OCI-LY7 (cell line): ENCODE data around the gene CAPN10. TPM values are rescaled to one million over a fixed set of nuclear protein-coding genes. Genes with fewer than 3 reads are reported as not detected.

Experiments used
- BruUV-seq: library from RNA; stranded (reverse); fragments of 400-500 nt; replicated peaks from 2 replicates; lab custom pipeline; 2021; lab: Mats Ljungman, UMichigan
- CTCF ChIA-PET: fragments of 300-600 bp; sonication (Branson Sonifier 250); formaldehyde crosslinking; loops from one replicate; lab custom pipeline; 2022; ENCODE audit warnings: antibody characterized with exemption; ENCODE audit not compliant: unreplicated experiment; lab: Charles Lee
- POLR2A ChIA-PET: fragments of 300-600 bp; sonication (Branson Sonifier 250); formaldehyde crosslinking; loops from one replicate; lab custom pipeline; 2022; ENCODE audit warnings: antibody characterized with exemption; lab: Charles Lee
- DNase-seq: peaks from one replicate; pipeline ENCODE4 v3.0.0-alpha.2; 2015; ENCODE audit warnings: low spot score
- H2AFZ ChIP-seq: fragments of 200-600 bp; sonication (generic), shearing (Covaris generic); 2 replicates; pipeline ENCODE4 v1.6.1; 2014; ENCODE audit warnings: mild to moderate bottlenecking, antibody characterized with exemption, low read length, moderate library complexity
- H3K27ac ChIP-seq: fragments of 200-600 bp; sonication (generic); 2 replicates; pipeline ENCODE4 v1.5.1; 2014; ENCODE audit warnings: mixed run types, low read depth, mild to moderate bottlenecking, moderate library complexity, low read length, inconsistent platforms; ENCODE audit not compliant: poor library complexity, severe bottlenecking
- H3K36me3 ChIP-seq: fragments of 200-600 bp; sonication (generic); 2 replicates; pipeline ENCODE4 v1.6.1; 2014; ENCODE audit warnings: mild to moderate bottlenecking, antibody characterized with exemption, low read length, moderate library complexity, mixed read lengths; ENCODE audit not compliant: insufficient read depth
- H3K4me1 ChIP-seq: fragments of 200-600 bp; sonication (generic); 2 replicates; pipeline ENCODE4 v1.5.1; 2014; ENCODE audit warnings: mild to moderate bottlenecking, low read length; ENCODE audit not compliant: insufficient read depth, poor library complexity, severe bottlenecking
- H3K4me2 ChIP-seq: fragments of 200-600 bp; sonication (generic); 2 replicates; pipeline ENCODE4 v1.6.1; 2014; ENCODE audit warnings: mild to moderate bottlenecking, low read length
- H3K4me3 ChIP-seq: fragments of 200-600 bp; sonication (generic); 2 replicates; pipeline ENCODE4 v1.5.1; 2014; ENCODE audit warnings: mild to moderate bottlenecking, low read depth, low read length; ENCODE audit not compliant: poor library complexity, severe bottlenecking
- H3K79me2 ChIP-seq: fragments of 200-600 bp; sonication (generic); 2 replicates; pipeline ENCODE4 v1.6.1; 2016; ENCODE audit warnings: low read depth, mild to moderate bottlenecking, low read length, moderate library complexity, mixed read lengths; ENCODE audit not compliant: insufficient read depth
- H3K9me2 ChIP-seq: fragments of 200-600 bp; sonication (generic); 2 replicates; pipeline ENCODE4 v1.6.1; 2016; ENCODE audit warnings: mild to moderate bottlenecking, low read length, mixed read lengths; ENCODE audit not compliant: insufficient read depth
- H3K9me3 ChIP-seq: fragments of 200-600 bp; sonication (generic); 2 replicates; pipeline ENCODE4 v1.6.1; 2014; ENCODE audit warnings: mild to moderate bottlenecking, mixed run types, low read length, mixed read lengths
- H4K20me1 ChIP-seq: fragments of 200-600 bp; sonication (generic); 2 replicates; pipeline ENCODE4 v1.6.1; 2014; ENCODE audit warnings: mild to moderate bottlenecking, antibody characterized with exemption, low read length, moderate library complexity, mixed read lengths; ENCODE audit not compliant: insufficient read depth
- EZH2phosphoT487 ChIP-seq: fragments of 200-600 bp; sonication (generic); IDR thresholded peaks from 2 replicates; pipeline ENCODE4 v1.6.1; 2018; ENCODE audit warnings: low read depth, borderline replicate concordance, mild to moderate bottlenecking, mixed run types, antibody characterized with exemption, low read length, moderate library complexity, mixed read lengths
- intact Hi-C: fragments of 100-400 bp; cut with micrococcal nuclease; formaldehyde crosslinking; loops from one replicate; pipeline ENCODE4 v1.10.0; 2022; ENCODE audit not compliant: unreplicated experiment
- total RNA-seq, 2 experiments: library from RNA; depleted of rRNA in 1 of 2; stranded (reverse); fragments of >200 nt in 1 of 2; shearing (Covaris generic) in 1 of 2; gene quantifications; 2 replicates each; pipeline ENCODE4 v1.2.3, GENCODE V29; 2014 to 2022
- TF ChIP-seq, protein P1 (sequence below): fragments of 200-600 bp; sonication (generic); conservative IDR thresholded peaks from 2 replicates; pipeline ENCODE4 v1.5.1; 2014; ENCODE audit warnings: mild to moderate bottlenecking, antibody characterized with exemption, low read length, moderate library complexity, mixed read lengths

Gene CAPN10
- total RNA-seq, 2 experiments from 2014 or later: 70.6 to 78.1 TPM

DNA sequence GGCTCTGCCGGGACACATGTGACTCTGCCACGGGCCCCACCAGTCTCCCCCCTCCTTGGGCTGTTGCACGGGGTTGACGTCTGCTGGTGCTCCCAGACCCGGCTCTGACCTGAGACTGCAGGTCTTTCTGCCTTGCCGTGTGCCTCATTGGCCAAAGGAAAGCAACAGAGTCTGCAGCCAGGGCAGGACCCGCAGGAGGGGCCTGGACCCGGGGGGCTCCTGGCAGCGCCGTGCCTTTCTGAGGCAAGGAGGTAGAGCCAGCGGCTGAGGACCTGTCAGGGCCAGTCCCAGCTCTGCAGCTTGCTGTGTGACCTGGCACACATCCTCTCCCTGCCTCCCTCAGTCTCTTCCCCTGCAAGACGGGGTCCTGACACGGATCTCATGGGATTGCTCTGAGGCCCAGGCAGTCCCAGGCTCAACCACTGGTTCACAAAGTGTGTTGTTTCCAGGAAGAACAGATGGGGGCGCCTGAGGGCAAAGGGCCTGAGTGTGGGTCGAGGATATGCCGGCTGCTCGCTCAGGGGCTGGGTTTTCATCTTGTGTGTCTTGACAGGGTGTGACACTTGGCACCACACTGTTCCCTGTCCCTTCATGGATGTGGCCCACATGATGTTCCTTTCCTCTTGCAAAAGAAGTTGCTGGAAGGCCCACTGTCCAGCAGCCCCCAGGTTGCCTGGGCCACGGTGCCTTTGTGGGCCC is 9.0 kb downstream of the CAPN10 start:
- ChIA-PET CTCF (no interaction called here), POLR2A (no interaction called here)
- Histone ChIP-seq H4K20me1 (no peaks in the 10 kb centered on the region; the same call in 1 of the 2 replicates), H3K4me1 (no peaks in the 10 kb centered on the region), H3K4me2 (no peak overlapping the region), H3K4me3 (no peak overlapping the region), H3K9me2 (no peaks in the 10 kb centered on the region), H2AFZ (no peak overlapping the region), H3K9me3 (no peaks in the 10 kb centered on the region), H3K79me2 (no peaks in the 10 kb centered on the region), H3K36me3 (peaks cover 36% of the 10 kb centered on the region; the same call in 1 of the 2 replicates), H3K27ac (no peak overlapping the region)
- DNase-seq: peak; percentile 43
- intact Hi-C loops: no loop called here
- TF ChIP-seq, protein P1, sequence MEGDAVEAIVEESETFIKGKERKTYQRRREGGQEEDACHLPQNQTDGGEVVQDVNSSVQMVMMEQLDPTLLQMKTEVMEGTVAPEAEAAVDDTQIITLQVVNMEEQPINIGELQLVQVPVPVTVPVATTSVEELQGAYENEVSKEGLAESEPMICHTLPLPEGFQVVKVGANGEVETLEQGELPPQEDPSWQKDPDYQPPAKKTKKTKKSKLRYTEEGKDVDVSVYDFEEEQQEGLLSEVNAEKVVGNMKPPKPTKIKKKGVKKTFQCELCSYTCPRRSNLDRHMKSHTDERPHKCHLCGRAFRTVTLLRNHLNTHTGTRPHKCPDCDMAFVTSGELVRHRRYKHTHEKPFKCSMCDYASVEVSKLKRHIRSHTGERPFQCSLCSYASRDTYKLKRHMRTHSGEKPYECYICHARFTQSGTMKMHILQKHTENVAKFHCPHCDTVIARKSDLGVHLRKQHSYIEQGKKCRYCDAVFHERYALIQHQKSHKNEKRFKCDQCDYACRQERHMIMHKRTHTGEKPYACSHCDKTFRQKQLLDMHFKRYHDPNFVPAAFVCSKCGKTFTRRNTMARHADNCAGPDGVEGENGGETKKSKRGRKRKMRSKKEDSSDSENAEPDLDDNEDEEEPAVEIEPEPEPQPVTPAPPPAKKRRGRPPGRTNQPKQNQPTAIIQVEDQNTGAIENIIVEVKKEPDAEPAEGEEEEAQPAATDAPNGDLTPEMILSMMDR: peak; percentile 73
- TF ChIP-seq EZH2phosphoT487: no peak
- no TSS peak for BruUV-seq

DNA sequence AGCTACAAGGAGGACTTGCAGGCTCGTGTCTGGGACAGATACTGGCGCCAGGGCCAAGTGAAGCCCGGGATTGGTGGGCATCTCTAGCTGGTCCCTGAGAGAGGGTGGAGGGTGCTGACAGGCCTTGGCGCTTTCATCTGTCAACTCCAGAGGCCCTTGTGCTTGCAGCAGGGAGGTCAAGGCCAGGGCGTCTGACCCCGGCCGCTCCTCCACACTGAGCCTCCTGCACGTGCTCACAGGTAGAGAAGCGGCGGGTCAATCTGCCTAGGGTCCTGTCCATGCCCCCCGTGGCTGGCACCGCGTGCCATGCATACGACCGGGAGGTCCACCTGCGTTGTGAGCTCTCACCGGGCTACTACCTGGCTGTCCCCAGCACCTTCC is 9.5 kb downstream of the CAPN10 start:
- ChIA-PET POLR2A (no interaction called here), CTCF (no interaction called here)
- Histone ChIP-seq H3K9me3 (no peaks in the 10 kb centered on the region), H3K4me2 (no peak overlapping the region), H3K27ac (no peak overlapping the region), H4K20me1 (no peaks in the 10 kb centered on the region; the same call in 1 of the 2 replicates), H3K9me2 (no peaks in the 10 kb centered on the region), H3K4me1 (no peaks in the 10 kb centered on the region), H3K4me3 (no peak overlapping the region), H3K79me2 (no peaks in the 10 kb centered on the region), H2AFZ (no peak overlapping the region), H3K36me3 (peaks cover 31% of the 10 kb centered on the region; the same call in 1 of the 2 replicates)
- no peak for DNase-seq
- TF ChIP-seq EZH2phosphoT487: no peak
- TF ChIP-seq, protein P1: no peak
- intact Hi-C loops: no loop called here
- no TSS peak for BruUV-seq

DNA sequence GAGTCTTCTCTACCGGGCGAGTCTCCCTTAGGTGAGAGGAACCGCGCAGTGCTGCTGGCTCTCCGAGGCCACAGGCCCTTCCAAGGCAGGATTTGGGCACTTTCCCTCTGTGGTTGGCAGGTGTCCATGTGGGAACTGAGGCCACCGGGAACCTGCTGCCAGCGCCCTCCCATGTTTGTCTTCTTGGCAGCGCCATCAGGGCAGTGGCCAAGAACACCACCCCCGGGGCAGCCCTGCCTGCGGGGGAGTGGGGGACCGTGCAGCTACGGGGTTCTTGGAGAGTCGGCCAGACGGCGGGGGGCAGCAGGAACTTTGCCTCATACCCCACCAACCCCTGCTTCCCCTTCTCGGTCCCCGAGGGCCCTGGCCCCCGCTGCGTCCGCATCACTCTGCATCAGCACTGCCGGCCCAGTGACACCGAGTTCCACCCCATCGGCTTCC is 10.0 kb downstream of the CAPN10 start:
- CTCF ChIA-PET: no interaction called here

More for the DNA sequence above, 10.0 kb downstream of the CAPN10 start:
- no TSS peak for BruUV-seq
- intact Hi-C loops: no loop called here
- Histone ChIP-seq H3K9me2 (no peaks in the 10 kb centered on the region), H3K4me3 (no peak overlapping the region), H3K4me1 (no peaks in the 10 kb centered on the region), H2AFZ (no peak overlapping the region), H3K79me2 (no peaks in the 10 kb centered on the region), H3K9me3 (no peaks in the 10 kb centered on the region), H3K4me2 (no peak overlapping the region), H3K36me3 (peaks cover 26% of the 10 kb centered on the region; the same call in 1 of the 2 replicates), H4K20me1 (no peaks in the 10 kb centered on the region; the same call in 1 of the 2 replicates), H3K27ac (no peak overlapping the region)
- POLR2A ChIA-PET: no interaction called here
- DNase-seq: no peak
- TF ChIP-seq, protein P1: no peak
- no peak for TF ChIP-seq EZH2phosphoT487
